Measurements from ENCODE around the gene CREG1.

CREG1 gene

GRCh38 chr1:167516404-167517388 lies 36.9 kb downstream of the CREG1 start:
- Histone ChIP-seq H3K4me3 (replicated peaks; ENCODE audit: insufficient read depth, low read length) (no peak overlapping the region), H3K27me3 (ENCODE audit: insufficient read depth, poor library complexity, severe bottlenecking) (no peaks in the 10 kb centered on the region), H3K27ac (replicated peaks) (no peak overlapping the region)
- no peak for DNase-seq (ENCODE audit: low read depth in 1 of 2, low spot score in 1 of 2)
- TF ChIP-seq CTCF (IDR thresholded peaks at IDR 0.05; ENCODE audit: insufficient read depth, low read length) (no peak), GABPA (IDR thresholded peaks at IDR 0.05; ENCODE audit: low read depth) (no peak), SPI1 (IDR thresholded peaks at IDR 0.05; ENCODE audit: borderline replicate concordance, low read depth) (no peak)

- no peak for DNase-seq (ENCODE audit: low read depth in 1 of 2, low spot score in 1 of 2)
- TF ChIP-seq GABPA (IDR thresholded peaks at IDR 0.05; ENCODE audit: low read depth) = no peak
- no peak for TF ChIP-seq SPI1 (IDR thresholded peaks at IDR 0.05; ENCODE audit: borderline replicate concordance, low read depth)
- TF ChIP-seq POLR2AphosphoS5 (IDR thresholded peaks at IDR 0.05; ENCODE audit: low read depth) = no peak
- no peak for TF ChIP-seq CTCF (IDR thresholded peaks at IDR 0.05; ENCODE audit: insufficient read depth, low read length)
- TF ChIP-seq, protein P1, sequence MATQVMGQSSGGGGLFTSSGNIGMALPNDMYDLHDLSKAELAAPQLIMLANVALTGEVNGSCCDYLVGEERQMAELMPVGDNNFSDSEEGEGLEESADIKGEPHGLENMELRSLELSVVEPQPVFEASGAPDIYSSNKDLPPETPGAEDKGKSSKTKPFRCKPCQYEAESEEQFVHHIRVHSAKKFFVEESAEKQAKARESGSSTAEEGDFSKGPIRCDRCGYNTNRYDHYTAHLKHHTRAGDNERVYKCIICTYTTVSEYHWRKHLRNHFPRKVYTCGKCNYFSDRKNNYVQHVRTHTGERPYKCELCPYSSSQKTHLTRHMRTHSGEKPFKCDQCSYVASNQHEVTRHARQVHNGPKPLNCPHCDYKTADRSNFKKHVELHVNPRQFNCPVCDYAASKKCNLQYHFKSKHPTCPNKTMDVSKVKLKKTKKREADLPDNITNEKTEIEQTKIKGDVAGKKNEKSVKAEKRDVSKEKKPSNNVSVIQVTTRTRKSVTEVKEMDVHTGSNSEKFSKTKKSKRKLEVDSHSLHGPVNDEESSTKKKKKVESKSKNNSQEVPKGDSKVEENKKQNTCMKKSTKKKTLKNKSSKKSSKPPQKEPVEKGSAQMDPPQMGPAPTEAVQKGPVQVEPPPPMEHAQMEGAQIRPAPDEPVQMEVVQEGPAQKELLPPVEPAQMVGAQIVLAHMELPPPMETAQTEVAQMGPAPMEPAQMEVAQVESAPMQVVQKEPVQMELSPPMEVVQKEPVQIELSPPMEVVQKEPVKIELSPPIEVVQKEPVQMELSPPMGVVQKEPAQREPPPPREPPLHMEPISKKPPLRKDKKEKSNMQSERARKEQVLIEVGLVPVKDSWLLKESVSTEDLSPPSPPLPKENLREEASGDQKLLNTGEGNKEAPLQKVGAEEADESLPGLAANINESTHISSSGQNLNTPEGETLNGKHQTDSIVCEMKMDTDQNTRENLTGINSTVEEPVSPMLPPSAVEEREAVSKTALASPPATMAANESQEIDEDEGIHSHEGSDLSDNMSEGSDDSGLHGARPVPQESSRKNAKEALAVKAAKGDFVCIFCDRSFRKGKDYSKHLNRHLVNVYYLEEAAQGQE (IDR thresholded peaks at IDR 0.05; ENCODE audit: insufficient replicate concordance, low read depth) = no peak
- H3K27me3 ChIP-seq (ENCODE audit: insufficient read depth, poor library complexity, severe bottlenecking) = no peaks in the 10 kb centered on the region
- H3K4me3 ChIP-seq (replicated peaks; ENCODE audit: insufficient read depth, low read length) = no peak overlapping the region
- no peak overlapping the region for H3K27ac ChIP-seq (replicated peaks)
Measured at GRCh38 chr1:167515893-167516321, 37.7 kb downstream of the CREG1 start.

GRCh38 chr1:167515461-167515860 lies 38.1 kb downstream of the CREG1 start:
- no peak overlapping the region for H3K4me3 ChIP-seq (replicated peaks; ENCODE audit: insufficient read depth, low read length)
- H3K27me3 ChIP-seq (ENCODE audit: insufficient read depth, poor library complexity, severe bottlenecking) = no peaks in the 10 kb centered on the region
- no peak for TF ChIP-seq POLR2AphosphoS5 (IDR thresholded peaks at IDR 0.05; ENCODE audit: low read depth)
- TF ChIP-seq SPI1 (IDR thresholded peaks at IDR 0.05; ENCODE audit: borderline replicate concordance, low read depth) = no peak
- no peak for TF ChIP-seq GABPA (IDR thresholded peaks at IDR 0.05; ENCODE audit: low read depth)
- TF ChIP-seq, protein P1 (IDR thresholded peaks at IDR 0.05; ENCODE audit: insufficient replicate concordance, low read depth) = no peak
- no peak for TF ChIP-seq CTCF (IDR thresholded peaks at IDR 0.05; ENCODE audit: insufficient read depth, low read length)
- no peak overlapping the region for H3K27ac ChIP-seq (replicated peaks)
- no peak for DNase-seq (ENCODE audit: low read depth in 1 of 2, low spot score in 1 of 2)
